ENCODE data around the gene GRK5.

DNA sequence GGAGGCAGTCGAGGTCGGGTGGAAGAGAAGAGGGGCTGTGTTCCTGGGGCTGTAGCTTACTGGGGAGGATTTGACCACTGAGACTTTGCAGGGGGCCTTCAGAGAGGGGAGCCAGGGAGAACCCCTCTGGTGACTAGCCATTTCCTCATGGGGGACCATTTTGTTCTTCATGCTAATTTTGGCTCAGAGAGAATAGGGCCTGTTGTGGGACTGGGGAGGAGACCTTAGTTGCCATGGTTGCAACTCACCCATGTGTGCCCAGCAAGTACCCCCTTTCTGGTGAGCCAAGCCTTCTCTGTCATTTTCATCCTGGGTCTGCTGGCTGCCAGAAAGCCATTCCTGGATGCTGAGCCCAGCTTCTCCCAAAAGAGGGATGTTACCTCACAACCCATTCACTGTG, 120.9 kb downstream of the GRK5 start:
- TF ChIP-seq, protein P1, sequence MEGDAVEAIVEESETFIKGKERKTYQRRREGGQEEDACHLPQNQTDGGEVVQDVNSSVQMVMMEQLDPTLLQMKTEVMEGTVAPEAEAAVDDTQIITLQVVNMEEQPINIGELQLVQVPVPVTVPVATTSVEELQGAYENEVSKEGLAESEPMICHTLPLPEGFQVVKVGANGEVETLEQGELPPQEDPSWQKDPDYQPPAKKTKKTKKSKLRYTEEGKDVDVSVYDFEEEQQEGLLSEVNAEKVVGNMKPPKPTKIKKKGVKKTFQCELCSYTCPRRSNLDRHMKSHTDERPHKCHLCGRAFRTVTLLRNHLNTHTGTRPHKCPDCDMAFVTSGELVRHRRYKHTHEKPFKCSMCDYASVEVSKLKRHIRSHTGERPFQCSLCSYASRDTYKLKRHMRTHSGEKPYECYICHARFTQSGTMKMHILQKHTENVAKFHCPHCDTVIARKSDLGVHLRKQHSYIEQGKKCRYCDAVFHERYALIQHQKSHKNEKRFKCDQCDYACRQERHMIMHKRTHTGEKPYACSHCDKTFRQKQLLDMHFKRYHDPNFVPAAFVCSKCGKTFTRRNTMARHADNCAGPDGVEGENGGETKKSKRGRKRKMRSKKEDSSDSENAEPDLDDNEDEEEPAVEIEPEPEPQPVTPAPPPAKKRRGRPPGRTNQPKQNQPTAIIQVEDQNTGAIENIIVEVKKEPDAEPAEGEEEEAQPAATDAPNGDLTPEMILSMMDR (IDR thresholded peaks at IDR 0.05), result no peak
- no peak for TF ChIP-seq POLR2A (IDR thresholded peaks at IDR 0.05)

Data from tibial nerve (tissue), 3 donors.